Measurements from ENCODE around the gene GMEB2.

GRCh38 chr20:63625771-63626423 is 1.0 kb downstream of the GMEB2 start:
- TF ChIP-seq POLR2A (IDR thresholded peaks at IDR 0.05) (no peak), CTCF (IDR thresholded peaks at IDR 0.05) (no peak), POLR2AphosphoS5 (IDR thresholded peaks at IDR 0.05) (no peak)
